H1 (cell line): Measurements from ENCODE around the gene EIF3B. TPM values are rescaled to one million over a fixed set of nuclear protein-coding genes. Genes with fewer than 3 reads are reported as not detected.

ENCODE experiments used
- CTCF ChIA-PET: fragments of 300-600 bp; sonication (Branson Sonifier 250); formaldehyde crosslinking; loops from one replicate; lab custom pipeline; 2021; ENCODE audit not compliant: partially characterized antibody; lab: Charles Lee
- POLR2A ChIA-PET: fragments of 300-600 bp; sonication (Branson Sonifier 250); formaldehyde crosslinking; loops from one replicate; lab custom pipeline; 2021; ENCODE audit warnings: inconsistent platforms; ENCODE audit not compliant: partially characterized antibody; lab: Charles Lee
- DNase-seq, 2 experiments: peaks; one replicate each; pipeline versions ENCODE4 v3.0.0 to v3.0.0-alpha.2; 2010 to 2022; ENCODE audit warnings: low spot score in 2 of 2, low read depth in 1 of 2, mixed read lengths in 1 of 2
- FAIRE-seq: peaks from 2 replicates; lab custom pipeline; 2011; peaks lifted over from hg19 to GRCh38; lab: Jason Lieb, UNC
- H2AFZ ChIP-seq: 2 replicates; pipeline ENCODE4 v1.8.1; 2012; ENCODE audit warnings: low read length, inconsistent platforms
- H2AK5ac ChIP-seq: 2 replicates; pipeline ENCODE4 v1.6.1; 2013; ENCODE audit warnings: low read depth, low read length
- H2BK120ac ChIP-seq: replicated peaks from 2 replicates; pipeline ENCODE3; 2013; ENCODE audit warnings: low read depth, low read length, inconsistent platforms
- H2BK12ac ChIP-seq: 2 replicates; pipeline ENCODE4 v1.6.1; 2013; ENCODE audit warnings: low read depth, low read length
- H2BK15ac ChIP-seq: 2 replicates; pipeline ENCODE4 v1.6.1; 2013; ENCODE audit warnings: low read length
- H2BK20ac ChIP-seq: 2 replicates; pipeline ENCODE4 v1.6.1; 2013; ENCODE audit warnings: low read length
- H2BK5ac ChIP-seq: 2 replicates; pipeline ENCODE4 v1.6.1; 2013; ENCODE audit warnings: low read depth, low read length
- H3K14ac ChIP-seq: 2 replicates; pipeline ENCODE4 v1.6.1; 2013; ENCODE audit warnings: inconsistent platforms; ENCODE audit not compliant: insufficient read length
- H3K18ac ChIP-seq: 2 replicates; pipeline ENCODE4 v1.6.1; 2013; ENCODE audit warnings: low read length; ENCODE audit errors: extremely low read depth
- H3K23ac ChIP-seq: 2 replicates; pipeline ENCODE4 v1.6.1; 2013; ENCODE audit warnings: inconsistent platforms; ENCODE audit not compliant: insufficient read length
- H3K23me2 ChIP-seq: 2 replicates; pipeline ENCODE4 v1.6.1; 2013; ENCODE audit warnings: low read depth, low read length
- H3K27ac ChIP-seq: 2 replicates; pipeline ENCODE4 v1.6.1; 2011; ENCODE audit warnings: low read depth, low read length, inconsistent platforms
- H3K27me3 ChIP-seq, 4 experiments: replicated peaks in 1 of 4; 1 replicate in 1 of 4; 2 replicates in 3 of 4; pipeline versions ENCODE4 v1.6.1 to v1.8.1; 2011 to 2013; ENCODE audit warnings: low read length in 3 of 4, mild to moderate bottlenecking in 3 of 4, inconsistent platforms in 2 of 4, mixed read lengths in 2 of 4, moderate library complexity in 1 of 4; ENCODE audit not compliant: control insufficient read depth in 3 of 4, insufficient read depth in 3 of 4; ENCODE audit errors: extremely low read depth in 1 of 4
- H3K36me3 ChIP-seq, 4 experiments: 2 replicates each; pipeline versions ENCODE4 v1.6.1 to v1.8.1; 2011 to 2013; ENCODE audit warnings: mild to moderate bottlenecking in 4 of 4, low read length in 3 of 4, moderate library complexity in 2 of 4, control low read depth in 1 of 4, inconsistent platforms in 1 of 4; ENCODE audit not compliant: insufficient read depth in 4 of 4, control insufficient read depth in 2 of 4
- H3K4ac ChIP-seq: replicated peaks from 2 replicates; pipeline ENCODE3; 2013; ENCODE audit warnings: low read length, low read depth, mixed read lengths, inconsistent platforms; ENCODE audit not compliant: insufficient read length
- H3K4me1 ChIP-seq, 4 experiments: replicated peaks in 1 of 4; 1 replicate in 1 of 4; 2 replicates in 3 of 4; pipeline versions ENCODE4 v1.6.1 to v1.8.1; 2011 to 2013; ENCODE audit warnings: low read length in 3 of 4, inconsistent platforms in 2 of 4, mixed read lengths in 1 of 4; ENCODE audit not compliant: insufficient read depth in 4 of 4, control insufficient read depth in 3 of 4
- H3K4me2 ChIP-seq, 2 experiments: 2 replicates each; pipeline versions ENCODE4 v1.6.1 to v1.8.1; 2011 to 2013; ENCODE audit warnings: low read depth in 2 of 2, low read length in 2 of 2, control low read depth in 1 of 2, inconsistent platforms in 1 of 2, mild to moderate bottlenecking in 1 of 2; ENCODE audit not compliant: insufficient read depth in 1 of 2
- H3K4me3 ChIP-seq, 4 experiments: fragments of 200-600, 300-600 bp in 1 of 4; sonication (generic), shearing (Covaris generic), sonication (Bioruptor Twin) in 1 of 4; 2 replicates each; pipeline versions ENCODE4 v1.5.1 to v1.8.1; 2011 to 2016; ENCODE audit warnings: low read length in 4 of 4, low read depth in 3 of 4, control low read depth in 2 of 4, inconsistent platforms in 2 of 4, mild to moderate bottlenecking in 2 of 4, mixed read lengths in 1 of 4, moderate library complexity in 1 of 4; ENCODE audit not compliant: insufficient read depth in 2 of 4; ENCODE audit errors: extremely low read depth in 1 of 4
- H3K56ac ChIP-seq: replicated peaks from 2 replicates; pipeline ENCODE3; 2013; ENCODE audit warnings: low read depth, mild to moderate bottlenecking, mixed read lengths, low read length, inconsistent platforms; ENCODE audit not compliant: insufficient read length
- H3K79me1 ChIP-seq: 2 replicates; pipeline ENCODE4 v1.6.1; 2013; ENCODE audit warnings: low read depth, low read length, control low read depth
- H3K79me2 ChIP-seq, 2 experiments: 2 replicates each; pipeline versions ENCODE4 v1.6.1 to v1.8.1; 2012 to 2013; ENCODE audit warnings: low read length in 2 of 2, mild to moderate bottlenecking in 2 of 2, inconsistent platforms in 1 of 2; ENCODE audit not compliant: insufficient read depth in 2 of 2, control insufficient read depth in 1 of 2
- H3K9ac ChIP-seq, 4 experiments: replicated peaks in 1 of 4; 1 replicate in 1 of 4; 2 replicates in 3 of 4; pipeline versions ENCODE4 v1.6.1 to v1.8.1; 2011 to 2013; ENCODE audit warnings: low read depth in 3 of 4, low read length in 3 of 4, control low read depth in 2 of 4, mild to moderate bottlenecking in 2 of 4, moderate library complexity in 2 of 4, inconsistent platforms in 1 of 4; ENCODE audit errors: extremely low read depth in 1 of 4
- H3K9me3 ChIP-seq, 2 experiments: 2 replicates each; pipeline versions ENCODE4 v1.6.1 to v1.8.1; 2012 to 2013; ENCODE audit warnings: mild to moderate bottlenecking in 2 of 2, moderate library complexity in 2 of 2, control low read depth in 1 of 2, inconsistent platforms in 1 of 2, low read depth in 1 of 2, low read length in 1 of 2, mixed read lengths in 1 of 2; ENCODE audit not compliant: insufficient read depth in 2 of 2
- H4K20me1 ChIP-seq, 2 experiments: replicated peaks in 1 of 2; 2 replicates each; pipeline versions ENCODE3 to v1.8.1; 2011 to 2013; ENCODE audit warnings: inconsistent platforms in 2 of 2, low read length in 2 of 2, mild to moderate bottlenecking in 1 of 2; ENCODE audit not compliant: insufficient read depth in 2 of 2, control insufficient read depth in 1 of 2
- H4K5ac ChIP-seq: 2 replicates; pipeline ENCODE4 v1.6.1; 2013; ENCODE audit warnings: low read length, low read depth, mixed read lengths, inconsistent platforms; ENCODE audit not compliant: insufficient read length
- H4K8ac ChIP-seq: 2 replicates; pipeline ENCODE4 v1.8.0; 2013; ENCODE audit warnings: mild to moderate bottlenecking, moderate library complexity, low read length, inconsistent platforms; ENCODE audit not compliant: insufficient read depth; ENCODE audit errors: extremely low read depth
- H4K91ac ChIP-seq: replicated peaks from 2 replicates; pipeline ENCODE3; 2013; ENCODE audit warnings: low read length, mixed read lengths, inconsistent platforms; ENCODE audit not compliant: insufficient read length
- CTBP2 ChIP-seq: IDR thresholded peaks from 2 replicates; pipeline ENCODE4 v1.7.0; 2011; ENCODE audit warnings: borderline replicate concordance, mild to moderate bottlenecking, moderate library complexity, mixed read lengths, low read length; ENCODE audit not compliant: insufficient read depth, insufficient read length
- EZH2 ChIP-seq: fragments of 200-600 bp; sonication (generic); IDR thresholded peaks from 2 replicates; pipeline ENCODE4 v1.7.1; 2012; ENCODE audit warnings: low read depth, mild to moderate bottlenecking, moderate library complexity, low read length, inconsistent platforms; ENCODE audit not compliant: severe bottlenecking
- FOSL1 ChIP-seq: IDR thresholded peaks from 2 replicates; pipeline ENCODE4 v1.6.1; 2011; ENCODE audit warnings: mild to moderate bottlenecking, low read depth, low read length, moderate library complexity; ENCODE audit not compliant: insufficient read depth
- JUND ChIP-seq: IDR thresholded peaks from 2 replicates; pipeline ENCODE4 v1.6.1; 2011; ENCODE audit warnings: mild to moderate bottlenecking, improper control_type of control experiment, low read length
- NRF1 ChIP-seq: IDR thresholded peaks from 2 replicates; pipeline ENCODE4 v1.6.1; 2011; ENCODE audit warnings: mild to moderate bottlenecking, low read depth, low read length, improper control_type of control experiment
- POLR2AphosphoS5 ChIP-seq: IDR thresholded peaks from 2 replicates; pipeline ENCODE4 v1.6.1; 2011; ENCODE audit warnings: low read depth, low read length
- RAD21 ChIP-seq, 2 experiments: IDR thresholded peaks in 1 of 2; conservative IDR thresholded peaks in 1 of 2; 2 replicates each; pipeline ENCODE4 v1.6.1; 2011; ENCODE audit warnings: low read depth in 2 of 2, low read length in 2 of 2, improper control_type of control experiment in 1 of 2, inconsistent platforms in 1 of 2, mild to moderate bottlenecking in 1 of 2, moderate library complexity in 1 of 2
- SRF ChIP-seq: IDR thresholded peaks from 2 replicates; pipeline ENCODE4 v1.6.1; 2011; ENCODE audit warnings: mild to moderate bottlenecking, low read depth, low read length, moderate library complexity
- USF2 ChIP-seq: IDR thresholded peaks from 2 replicates; pipeline ENCODE4 v1.6.1; 2011; ENCODE audit warnings: low read length, improper control_type of control experiment
- WGBS, 2 experiments: shearing (Covaris generic) in 1 of 2; methylation state at CpG; one replicate each; pipeline versions ENCODE4 v1.1.6 to v1.1.7; 2013 to 2015; ENCODE audit warnings: low lambda C conversion rate in 2 of 2, mixed read lengths in 2 of 2, inconsistent platforms in 1 of 2, low coverage in 1 of 2, missing lambda C conversion rate in 1 of 2; ENCODE audit not compliant: insufficient replicate concordance in 2 of 2, insufficient coverage in 1 of 2, insufficient read length in 1 of 2; ENCODE audit errors: extremely low coverage in 1 of 2, missing lambda C conversion rate in 1 of 2; 5-methylcytosine and 5-hydroxymethylcytosine counted together
- polyA plus RNA-seq, 7 experiments: library from polyadenylated mRNA; depleted of rRNA in 3 of 7; stranded (reverse) in 5 of 7; unstranded in 2 of 7; fragments of >200 nt in 5 of 7; fragments of 200-250 nt in 2 of 7; gene quantifications; 1 replicate in 5 of 7; 2 replicates in 1 of 7; 4 replicates in 1 of 7; pipeline versions ENCODE4 v1.2.1 to v1.2.3, GENCODE V29; 2011 to 2013; ENCODE audit warnings: missing spikeins in 2 of 7, mixed read lengths in 2 of 7
- total RNA-seq: library from RNA; stranded (reverse); fragmentation: NEBNext Ultra II Directional; extraction: Animal tissue kit (Norgen Biotek cat#: 25700); gene quantifications from 2 replicates; pipeline ENCODE4 v1.2.1, GENCODE V29; 2021

Gene EIF3B
- total and polyA plus RNA-seq, 2 of the 8 experiments (the other 6 are each of a cell fraction or from before 2014, with no cell fraction given), result 167 to 316 TPM

- Histone ChIP-seq H3K79me1 (peaks cover 2% of the 10 kb centered on the region), H3K4me2 (no peak overlapping the region), H3K27me3 (no peaks in the 10 kb centered on the region), H3K18ac (no peak overlapping the region), H4K8ac (no peak overlapping the region), H3K14ac (no peak overlapping the region), H2BK5ac (no peak overlapping the region), H2BK120ac (no peak overlapping the region), H3K23ac (no peak overlapping the region), H3K23me2 (no peaks in the 10 kb centered on the region), H3K4me3 (no peak overlapping the region), H4K20me1 (no peaks in the 10 kb centered on the region), H3K9ac (no peak overlapping the region)
- POLR2A ChIA-PET, result interaction anchor here (0.7 to 1.5 kb wide), 4 partner anchors 10 to 182 kb away, joined by 3 to 4 read pairs (median 3); partner anchors contain the start of gene CHST12
- 82% methylated on average over 3 of the region's 3 CpGs; no CpG with 5 or more reads in 1 of the 2 experiments for WGBS, 2 experiments
- TF ChIP-seq SRF, result no peak
- TF ChIP-seq RAD21 (IDR thresholded peaks at IDR 0.05 in 1 of 2, conservative IDR thresholded peaks at IDR 0.05 in 1 of 2; ENCODE audit: low read depth in 2 of 2, low read length in 2 of 2), result no peak
- TF ChIP-seq EZH2, result no peak
- TF ChIP-seq USF2, result no peak
- no peak for TF ChIP-seq CTBP2
- no peak for TF ChIP-seq POLR2AphosphoS5
- no peak for TF ChIP-seq FOSL1
- no peak for TF ChIP-seq JUND
- no peak for TF ChIP-seq NRF1
- TF ChIP-seq, all 59 proteins: peak for 0
- Histone ChIP-seq H2BK20ac (no peak overlapping the region), H2BK12ac (no peak overlapping the region), H3K79me2 (peaks cover 0 to 29% of the 10 kb centered on the region in 2 experiments; a peak in 3 of 4 replicates), H4K5ac (no peak overlapping the region), H4K91ac (no peak overlapping the region), H3K27ac (no peak overlapping the region), H3K4ac (no peak overlapping the region), H2AFZ (no peak overlapping the region), H2BK15ac (no peak overlapping the region), H3K36me3 (no peaks in the 10 kb centered on the region; a peak in 1 of 8 replicates), H2AK5ac (no peak overlapping the region), H3K56ac (no peak overlapping the region), H3K4me1 (peaks cover 0 to 2% (median 0%) of the 10 kb centered on the region in 4 experiments; a peak in 2 of 7 replicates), H3K9me3 (no peaks in the 10 kb centered on the region)
- DNase-seq (no peak), FAIRE-seq (no peak)
- CTCF ChIA-PET, result interaction anchor here (0.6 to 3.4 kb wide), 11 partner anchors 9 to 904 kb away, joined by 3 to 17 read pairs (median 4); partner anchors contain the start of gene CHST12
Measured at GRCh38 chr7:2412587-2413201, 58.1 kb downstream of the EIF3B start.
